SU-DHL-6 (cell line): ENCODE measurements around the gene KANSL3.

Experiments
- CTCF ChIP-seq: fragments of 200-600 bp; sonication (generic); IDR thresholded peaks from one replicate; pipeline ENCODE4 v1.5.1; 2017; ENCODE audit warnings: antibody characterized with exemption, mild to moderate bottlenecking, low read length, moderate library complexity; ENCODE audit not compliant: insufficient read depth, poor library complexity, severe bottlenecking
- EZH2phosphoT487 ChIP-seq: fragments of 200-600 bp; sonication (generic), shearing (Covaris generic); conservative IDR thresholded peaks from 2 replicates; pipeline ENCODE4 v1.6.1; 2018; ENCODE audit warnings: mild to moderate bottlenecking, antibody characterized with exemption, low read length, moderate library complexity, mixed read lengths

DNA sequence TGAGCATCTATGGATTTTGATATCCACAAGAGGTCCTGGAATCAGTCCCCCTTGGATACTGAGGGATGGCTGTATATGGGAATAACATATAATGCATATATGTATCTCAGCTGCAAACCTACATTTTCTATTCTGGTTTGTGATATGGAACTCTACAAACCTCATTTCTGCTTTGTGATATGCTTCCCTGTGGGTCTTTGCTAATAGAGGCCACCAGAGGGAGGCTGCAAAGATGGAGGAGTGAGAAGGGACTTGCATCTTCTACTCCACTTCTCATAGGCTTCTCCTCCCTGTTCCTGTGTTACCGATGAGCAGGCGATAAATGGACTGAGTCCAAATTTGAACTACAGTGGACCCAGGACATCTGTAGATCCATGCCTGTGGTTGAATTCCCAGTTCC is 63.7 kb downstream of the KANSL3 start:
- TF ChIP-seq CTCF (no peak), EZH2phosphoT487 (no peak)
